ENCODE results near the gene GCKR. TPM values are rescaled to one million over a fixed set of nuclear protein-coding genes. Genes with fewer than 3 reads are reported as not detected.

The GCKR gene
- total and polyA plus RNA-seq, 2 of the 13 experiments (the other 11 are each of a cell fraction or from before 2014, with no cell fraction given): 15.2 to 48.3 TPM

GRCh38 chr2:27489498-27490397, 6.9 kb upstream of the GCKR start, which contains the start of gene IFT172 (continued):
- TF ChIP-seq, protein P1, sequence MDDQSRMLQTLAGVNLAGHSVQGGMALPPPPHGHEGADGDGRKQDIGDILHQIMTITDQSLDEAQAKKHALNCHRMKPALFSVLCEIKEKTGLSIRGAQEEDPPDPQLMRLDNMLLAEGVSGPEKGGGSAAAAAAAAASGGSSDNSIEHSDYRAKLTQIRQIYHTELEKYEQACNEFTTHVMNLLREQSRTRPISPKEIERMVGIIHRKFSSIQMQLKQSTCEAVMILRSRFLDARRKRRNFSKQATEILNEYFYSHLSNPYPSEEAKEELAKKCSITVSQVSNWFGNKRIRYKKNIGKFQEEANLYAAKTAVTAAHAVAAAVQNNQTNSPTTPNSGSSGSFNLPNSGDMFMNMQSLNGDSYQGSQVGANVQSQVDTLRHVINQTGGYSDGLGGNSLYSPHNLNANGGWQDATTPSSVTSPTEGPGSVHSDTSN (CRISPR knock-in tag; IDR thresholded peaks at IDR 0.05; ENCODE audit: borderline replicate concordance): no peak
- TF ChIP-seq TP53 (CRISPR knock-in tag; conservative IDR thresholded peaks at IDR 0.05) (no peak), U2AF2 (IDR thresholded peaks at IDR 0.05; ENCODE audit: low read depth, low read length) (no peak), ETV5 (CRISPR knock-in tag; IDR thresholded peaks at IDR 0.05; ENCODE audit: borderline replicate concordance) (peak; percentile 35; the same call in 1 of the 2 replicates), JUNB (CRISPR knock-in tag; IDR thresholded peaks at IDR 0.05; ENCODE audit: borderline replicate concordance) (no peak), HMG20A (CRISPR knock-in tag; IDR thresholded peaks at IDR 0.05; ENCODE audit: borderline replicate concordance) (0 out of 2 replicates have a peak, but pooled peaks have one; percentile 25), ZNF816 (CRISPR knock-in tag; IDR thresholded peaks at IDR 0.05; ENCODE audit: borderline replicate concordance) (no peak), ZNF34 (CRISPR knock-in tag; IDR thresholded peaks at IDR 0.05; ENCODE audit: borderline replicate concordance) (no peak), ZFP36L2 (CRISPR knock-in tag; IDR thresholded peaks at IDR 0.05) (no peak), PITX1 (CRISPR knock-in tag; IDR thresholded peaks at IDR 0.05) (peak; percentile 92), KDM3A (CRISPR knock-in tag; IDR thresholded peaks at IDR 0.05; ENCODE audit: low read depth) (peak; percentile 70; the same call in 1 of the 2 replicates), PAWR (CRISPR knock-in tag; IDR thresholded peaks at IDR 0.05; ENCODE audit: borderline replicate concordance) (no peak), ZNF335 (CRISPR knock-in tag; IDR thresholded peaks at IDR 0.05) (peak; percentile 76), IKZF4 (CRISPR knock-in tag; IDR thresholded peaks at IDR 0.05; ENCODE audit: borderline replicate concordance, low read depth, not compliant biosample characterization) (no peak), ZNF20 (CRISPR knock-in tag; IDR thresholded peaks at IDR 0.05) (no peak), SAP130 (CRISPR knock-in tag; IDR thresholded peaks at IDR 0.05; ENCODE audit: low read depth) (peak; percentile 100), NR2F2 (IDR thresholded peaks at IDR 0.05; ENCODE audit: borderline replicate concordance, low read depth) (no peak; the same call in 1 of the 2 replicates), MAF1 (CRISPR knock-in tag; IDR thresholded peaks at IDR 0.05; ENCODE audit: borderline replicate concordance) (no peak), KDM4B (CRISPR knock-in tag; IDR thresholded peaks at IDR 0.05) (no peak), CEBPB (IDR thresholded peaks at IDR 0.05; ENCODE audit: borderline replicate concordance, low read depth, low read length) (peak; percentile 50; the same call in 1 of the 2 replicates), ZNF724P (CRISPR knock-in tag; IDR thresholded peaks at IDR 0.05; ENCODE audit: borderline replicate concordance) (no peak; the same call in 1 of the 2 replicates), EP300 (IDR thresholded peaks at IDR 0.05; ENCODE audit: low read depth in 2 of 2, low read length in 2 of 2) (no peak), EP300 (CRISPR knock-in tag; IDR thresholded peaks at IDR 0.05; ENCODE audit: borderline replicate concordance) (no peak), HNRNPK (IDR thresholded peaks at IDR 0.05; ENCODE audit: low read depth, low read length, poor library complexity, severe bottlenecking) (no peak), PLSCR1 (CRISPR knock-in tag; IDR thresholded peaks at IDR 0.05; ENCODE audit: borderline replicate concordance) (no peak)
- TF ChIP-seq, protein P2, sequence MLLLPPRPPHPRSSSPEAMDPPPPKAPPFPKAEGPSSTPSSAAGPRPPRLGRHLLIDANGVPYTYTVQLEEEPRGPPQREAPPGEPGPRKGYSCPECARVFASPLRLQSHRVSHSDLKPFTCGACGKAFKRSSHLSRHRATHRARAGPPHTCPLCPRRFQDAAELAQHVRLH (CRISPR knock-in tag; IDR thresholded peaks at IDR 0.05; ENCODE audit: borderline replicate concordance, low read depth): peak; percentile 64; the same call in 1 of the 2 replicates

Data from HepG2 (cell line).